Subcutaneous preadipocyte (primary cell): ENCODE measurements around the gene PRPF19. TPM values are rescaled to one million over a fixed set of nuclear protein-coding genes. Genes with fewer than 3 reads are reported as not detected.

Experiments used
- total RNA-seq: library from RNA; depleted of rRNA; stranded (reverse); fragments of >200 nt; gene quantifications from 2 replicates; pipeline ENCODE4 v1.2.3, GENCODE V29; 2012

PRPF19 gene
- 54.0 and 62.8 TPM in 2 replicates for total RNA-seq

GRCh38 chr11:60906132-60906972 lies at the start of gene PRPF19:
TSS of gene PRPF19 (minus strand) at chr11:60906585. CDS start at chr11:60906382, 203 bp downstream.

DNA sequence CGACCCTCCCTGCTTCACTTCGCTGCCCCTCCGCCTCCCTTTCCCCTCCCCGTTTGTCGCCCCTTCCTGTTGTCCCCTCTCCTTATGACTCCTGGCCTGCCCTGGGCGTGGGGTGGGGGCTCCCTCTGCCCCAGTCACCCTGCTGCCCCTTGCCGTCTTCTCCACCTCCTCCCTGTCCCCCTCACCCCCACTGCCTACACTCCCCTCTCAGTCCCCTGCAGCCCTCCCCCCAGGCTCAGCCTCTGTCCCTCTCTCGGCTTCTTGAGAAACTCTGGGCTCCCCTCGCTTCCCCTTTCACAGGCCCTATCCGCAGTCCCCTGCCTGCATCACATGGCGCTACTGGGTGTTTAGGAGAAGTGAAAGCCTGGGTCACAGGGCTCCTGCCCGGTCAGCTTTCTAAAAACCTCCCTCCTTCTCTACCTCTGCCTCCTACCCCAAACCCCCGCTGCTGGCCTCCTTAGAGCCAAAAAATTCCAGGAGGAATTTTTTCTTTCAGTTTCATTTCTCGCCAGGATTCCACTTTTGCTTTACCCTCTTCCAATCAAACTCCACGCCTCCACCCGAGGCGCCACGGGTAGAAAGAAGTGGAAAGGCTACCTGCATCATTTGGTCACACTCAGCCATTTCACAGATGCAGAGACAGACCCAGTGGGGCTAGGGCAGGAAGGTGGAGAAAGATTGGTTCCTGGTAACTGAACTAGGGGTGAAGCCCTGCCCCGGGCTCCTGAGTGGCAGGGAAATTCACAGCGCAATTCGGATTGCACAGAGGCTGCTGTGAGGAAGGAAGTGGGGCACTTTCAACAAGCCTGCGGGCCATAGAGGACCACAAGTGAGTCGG lies 45.7 kb upstream of the PRPF19 start, which contains the start of gene SLC15A3:
SLC15A3 (minus strand) TSS at position 273 of the 838 bp plus-strand sequence. CDS start 625 bp downstream, outside the sequence.

GRCh38 chr11:60924110-60924905 lies 17.9 kb upstream of the PRPF19 start, which contains the start of gene TMEM132A:
TSS of gene TMEM132A (plus strand) at chr11:60924460. CDS start at chr11:60924634, 174 bp downstream.

DNA sequence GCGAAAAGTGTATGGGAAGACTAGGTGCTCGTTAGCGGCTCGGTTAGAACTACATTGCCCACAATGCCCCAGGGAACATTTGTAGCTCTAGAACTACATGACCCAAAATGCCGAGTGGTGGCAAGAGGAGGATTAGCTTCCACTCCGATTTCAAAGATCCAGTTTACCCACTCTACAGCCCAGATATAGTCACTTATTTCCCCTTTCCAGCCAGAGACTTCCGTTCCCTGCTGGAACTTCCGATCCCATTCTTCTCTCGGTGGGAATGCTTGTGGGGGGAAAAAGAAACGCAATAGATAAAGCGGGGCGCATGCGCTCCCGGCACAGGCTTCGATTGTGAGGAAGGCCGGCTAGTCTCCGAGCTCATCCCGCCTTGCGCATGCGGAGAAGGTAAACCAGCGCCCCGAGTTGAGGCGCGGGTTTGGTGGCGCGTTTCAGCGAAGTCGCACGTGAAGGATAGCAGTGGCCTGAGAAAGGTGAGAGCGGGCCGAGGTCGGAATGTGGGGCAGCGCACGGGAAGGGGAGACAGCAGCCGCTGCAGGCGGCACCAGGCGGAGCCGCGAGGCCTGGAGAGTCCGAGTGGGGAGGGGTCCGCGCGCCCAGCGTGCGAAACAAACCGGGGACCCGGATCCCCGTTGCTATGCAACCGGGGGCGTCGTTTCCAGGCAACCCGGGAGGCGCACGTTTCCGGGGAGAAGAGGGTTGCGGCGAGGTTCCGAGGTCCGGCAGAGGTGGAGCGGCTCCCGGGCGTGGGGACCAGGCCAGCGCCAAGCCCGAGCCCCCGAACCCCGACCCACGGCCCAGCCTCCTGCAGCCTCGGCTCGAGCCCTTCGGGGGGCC lies 7.6 kb upstream of the PRPF19 start, which contains the start of gene TMEM109:
TMEM109 (plus strand) TSS at position 366 of the 840 bp plus-strand sequence. CDS start 5,536 bp downstream, outside the sequence.

DNA sequence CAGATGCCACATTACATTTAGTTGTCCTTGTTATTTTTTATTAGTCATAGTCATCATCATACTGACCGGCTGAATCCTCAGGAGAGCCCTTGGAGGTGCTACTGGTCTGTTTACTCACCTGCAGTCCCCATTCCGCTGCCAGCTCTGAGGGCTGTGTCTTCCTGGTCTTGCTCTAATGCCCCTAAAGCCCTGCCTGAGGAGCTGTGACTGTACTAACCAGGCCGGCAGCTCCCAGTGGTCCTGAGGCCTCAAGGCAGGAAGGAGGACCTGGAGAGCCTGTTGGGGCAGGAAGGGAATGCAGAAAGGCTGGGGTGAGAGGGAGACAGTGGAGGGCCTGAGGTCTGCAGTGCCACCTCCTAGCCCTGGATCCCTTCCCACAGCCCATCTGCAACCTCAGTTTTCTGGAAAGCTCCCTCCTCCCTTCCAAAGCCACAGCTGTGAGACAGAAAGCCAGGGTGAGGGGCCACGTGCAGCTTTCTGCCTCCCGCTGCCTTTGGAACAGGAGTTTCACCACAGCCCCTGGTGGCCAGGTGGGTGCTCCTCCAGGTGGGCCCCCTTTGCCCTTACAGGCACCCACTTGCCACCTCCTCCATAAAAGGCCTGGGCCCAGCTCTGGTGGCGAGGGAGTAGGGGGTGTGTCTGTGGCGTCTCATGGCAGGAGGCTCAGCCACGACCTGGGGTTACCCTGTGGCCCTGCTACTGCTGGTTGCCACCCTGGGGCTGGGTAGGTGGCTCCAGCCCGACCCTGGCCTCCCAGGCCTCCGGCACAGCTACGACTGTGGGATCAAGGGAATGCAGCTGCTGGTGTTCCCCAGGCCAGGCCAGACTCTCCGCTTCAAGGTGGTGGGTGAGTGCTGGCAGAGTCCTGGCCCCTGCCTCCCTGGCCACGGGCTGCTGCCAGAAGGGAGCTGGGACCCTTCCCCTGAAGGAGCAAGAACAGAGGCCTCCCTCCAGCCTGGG lies 39.2 kb downstream of the PRPF19 start, which contains the start of gene ZP1:
ZP1 (plus strand) TSS at position 632 of the 960 bp plus-strand sequence; CDS start at position 652, 20 bp downstream.

GRCh38 chr11:60855726-60856633 lies 50.4 kb downstream of the PRPF19 start, which contains the start of gene PTGDR2:
TSS of gene PTGDR2 (minus strand) at chr11:60855950. CDS start at chr11:60853722, 2,228 bp downstream.

DNA sequence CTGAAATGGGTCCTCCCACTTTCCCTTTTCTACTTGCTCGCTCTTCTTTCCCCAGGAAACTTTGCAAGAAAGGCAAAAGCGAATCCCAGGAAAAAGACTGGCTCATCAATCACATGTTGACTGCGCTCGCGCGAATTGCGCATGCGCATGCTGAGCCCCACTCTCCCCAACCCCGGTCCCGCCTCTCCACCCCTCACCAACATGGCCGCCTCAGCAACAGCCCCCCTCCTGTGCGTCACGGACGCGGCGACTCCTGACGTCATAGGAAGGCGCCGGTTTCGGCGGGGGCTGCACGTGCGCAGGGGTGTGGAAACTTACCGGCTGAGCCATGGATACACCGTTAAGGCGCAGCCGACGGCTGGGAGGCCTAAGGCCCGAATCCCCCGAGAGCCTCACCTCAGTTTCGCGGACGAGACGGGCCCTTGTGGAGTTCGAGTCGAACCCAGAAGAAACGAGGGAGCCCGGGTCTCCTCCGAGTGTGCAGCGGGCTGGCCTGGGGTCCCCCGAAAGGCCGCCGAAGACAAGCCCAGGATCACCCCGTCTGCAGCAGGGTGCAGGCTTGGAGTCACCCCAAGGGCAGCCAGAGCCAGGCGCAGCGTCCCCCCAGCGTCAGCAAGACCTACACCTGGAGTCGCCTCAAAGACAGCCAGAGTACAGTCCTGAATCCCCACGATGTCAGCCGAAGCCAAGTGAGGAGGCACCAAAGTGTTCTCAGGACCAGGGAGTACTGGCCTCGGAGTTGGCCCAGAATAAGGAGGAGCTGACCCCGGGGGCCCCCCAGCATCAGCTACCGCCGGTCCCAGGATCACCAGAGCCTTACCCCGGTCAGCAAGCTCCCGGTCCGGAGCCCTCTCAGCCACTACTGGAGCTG lies 64.4 kb downstream of the PRPF19 start, which contains the start of gene CCDC86:
CCDC86 (plus strand) TSS at position 317 of the 871 bp plus-strand sequence; CDS start at position 329, 12 bp downstream.

Other genes with a start within 250 kb of the PRPF19 start
- not detected in 2 replicates for gene MS4A8, start 207.0 kb downstream of the PRPF19 start, total RNA-seq
- gene MS4A18, start 181.9 kb downstream of the PRPF19 start, total RNA-seq = not detected in 2 replicates
- not detected in 2 replicates for gene MS4A15, start 149.7 kb downstream of the PRPF19 start, total RNA-seq
- gene MS4A10, start 121.3 kb downstream of the PRPF19 start, total RNA-seq = not detected in 2 replicates
- gene CCDC86, start 64.5 kb downstream of the PRPF19 start, total RNA-seq = 22.0 and 30.5 TPM in 2 replicates
- 1.5 and 9.4 TPM in 2 replicates for gene PTGDR2, start 50.6 kb downstream of the PRPF19 start, total RNA-seq
- gene ZP1, start 39.0 kb downstream of the PRPF19 start, total RNA-seq = 0.37 and 0.98 TPM in 2 replicates
- 36.9 and 39.7 TPM in 2 replicates for gene TMEM109, start 7.6 kb upstream of the PRPF19 start, total RNA-seq
- 5.9 and 6.6 TPM in 2 replicates for gene TMEM132A, start 17.9 kb upstream of the PRPF19 start, total RNA-seq
- 4.5 and 8.1 TPM in 2 replicates for gene SLC15A3, start 45.6 kb upstream of the PRPF19 start, total RNA-seq
- gene CD6, start 65.1 kb upstream of the PRPF19 start, total RNA-seq = not detected in 2 replicates
- gene CD5, start 195.9 kb upstream of the PRPF19 start, total RNA-seq = not detected in 2 replicates